ENCODE data around the gene RGS4.

RGS4 gene

DNA sequence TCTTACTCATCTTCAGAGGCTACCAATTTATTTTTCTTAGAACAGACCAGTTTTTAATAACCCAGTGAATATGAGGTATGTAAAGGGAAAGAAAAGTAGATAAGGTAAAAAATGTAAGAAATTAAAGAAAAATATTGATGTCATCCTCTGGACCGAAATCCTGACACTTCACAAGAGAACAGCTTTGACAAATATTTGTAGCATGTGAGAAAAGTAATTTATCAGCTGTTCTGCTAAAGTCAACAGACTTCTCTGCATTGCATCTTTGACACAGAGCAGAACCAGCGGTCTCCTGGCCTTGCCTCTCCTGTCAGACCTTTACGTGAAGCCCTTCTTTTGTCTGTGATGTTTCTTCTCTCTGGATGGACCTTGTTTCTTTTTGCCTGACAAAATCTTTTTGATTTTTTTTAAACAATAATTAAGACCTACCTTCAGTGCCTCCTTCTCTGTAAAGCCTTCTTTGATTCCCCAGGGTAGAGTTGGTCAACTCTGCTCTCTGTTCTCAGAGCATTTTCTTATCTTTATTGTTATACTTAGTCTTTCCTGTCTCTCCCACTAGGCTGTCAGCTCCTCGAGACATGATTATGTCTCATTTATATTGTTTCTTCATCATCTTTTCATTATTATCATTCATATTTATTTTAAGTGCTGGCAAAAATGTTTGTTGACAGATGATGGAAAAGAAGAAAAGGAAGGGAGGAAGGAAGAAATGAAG lies 35.4 kb downstream of the RGS4 start:
- FAIRE-seq, result no peak

DNA sequence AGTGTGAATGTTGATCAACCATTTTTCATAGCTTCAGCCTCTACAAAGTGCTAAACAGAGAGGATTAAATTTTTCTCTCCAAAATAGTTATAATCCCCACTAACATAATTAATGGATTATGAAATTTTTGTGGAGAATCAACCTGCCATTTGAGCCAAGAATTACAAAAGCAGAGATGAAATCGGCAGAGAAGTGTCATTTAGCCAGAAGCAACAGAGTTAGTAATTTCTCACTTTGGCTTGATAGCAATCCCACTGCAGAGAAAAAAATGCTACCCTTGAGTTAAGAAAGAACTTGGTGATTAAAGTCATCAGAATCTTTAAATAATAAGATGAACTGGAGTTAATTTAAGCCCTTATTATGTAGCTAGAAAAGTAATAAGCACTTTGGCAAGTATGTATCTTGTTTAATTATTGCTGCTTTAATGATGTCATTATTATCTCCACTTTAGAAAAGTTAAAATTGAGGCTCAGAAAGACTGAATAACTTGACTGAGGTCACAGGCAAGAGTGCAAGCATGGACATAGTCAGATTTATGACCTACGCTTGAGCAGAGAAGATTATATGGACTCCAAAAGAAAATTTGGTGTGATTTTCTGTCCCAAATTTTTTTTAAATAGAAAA lies 37.3 kb downstream of the RGS4 start:
- FAIRE-seq, result no peak

DNA sequence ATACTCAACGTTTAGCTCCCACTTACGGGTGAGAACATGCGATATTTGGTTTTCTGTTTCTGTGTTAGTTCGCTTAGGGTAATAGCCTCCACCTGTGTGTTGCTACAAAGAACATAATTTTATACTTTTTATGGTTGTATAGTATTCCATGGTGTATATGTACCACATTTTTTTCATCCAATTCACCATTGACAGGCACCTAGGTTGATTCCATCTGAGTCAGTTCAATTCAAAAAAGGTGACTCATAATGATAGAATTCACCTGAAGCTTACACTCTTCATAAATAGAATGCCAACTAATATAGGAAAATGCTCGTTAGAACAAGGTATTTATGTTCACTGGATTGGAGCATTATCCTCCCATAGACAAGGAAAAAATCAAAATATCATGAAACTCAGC lies 38.5 kb downstream of the RGS4 start:
- FAIRE-seq, result no peak

- no peak for FAIRE-seq
These were observed 46.7 kb downstream of the RGS4 start for GRCh38 chr1:163115887-163116286.

DNA sequence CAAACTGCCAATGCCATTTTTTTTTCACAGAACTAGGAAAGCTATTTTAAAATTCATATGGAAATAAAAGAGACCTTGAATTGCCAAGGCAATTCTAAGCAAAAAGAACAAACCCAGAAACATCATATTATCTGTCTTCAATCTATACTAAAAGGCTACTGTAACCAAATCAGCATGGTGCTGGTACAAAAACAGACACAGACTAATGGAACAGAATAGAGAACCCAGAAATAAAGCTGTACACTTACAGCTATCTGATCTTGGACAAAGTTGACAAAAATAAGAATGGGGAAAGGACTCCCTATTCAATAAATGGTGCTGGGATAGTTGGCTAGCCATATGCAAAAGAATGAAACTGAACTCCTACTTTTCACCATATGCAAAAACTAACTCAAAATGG lies 50.5 kb downstream of the RGS4 start:
- FAIRE-seq, result no peak

GRCh38 chr1:163120372-163120771 lies 51.2 kb downstream of the RGS4 start:
- no peak for FAIRE-seq

GRCh38 chr1:163124812-163125211 lies 55.7 kb downstream of the RGS4 start:
- FAIRE-seq, result no peak

Measured in endometrium (tissue), 2 donors.